Fibroblast of peridontal ligament (primary cell): ENCODE measurements around the gene STIL.
A peak's percentile ranks its signal among the peaks of the same experiment; 100 is the strongest.
"Not testable (repeated sequence)": the region's sequence is repeated elsewhere in the genome, so short reads cannot be mapped to it uniquely, and the experiment has no call there.

ENCODE experiments used
- DNase-seq: peaks from one replicate; pipeline ENCODE4 v3.0.0-alpha.2; 2010; ENCODE audit errors: extremely low read depth

STIL gene

GRCh38 chr1:47313915-47314664, at the start of gene STIL:
Gene STIL (minus strand): TSS chr1:47314147. CDS start chr1:47310319, 3,828 bp downstream.
- peak; percentile 100 for DNase-seq

GRCh38 chr1:47362828-47363227, 48.9 kb upstream of the STIL start:
- DNase-seq, result no peak

GRCh38 chr1:47361380-47361779, 47.4 kb upstream of the STIL start:
- no peak for DNase-seq

GRCh38 chr1:47351305-47351704, 37.4 kb upstream of the STIL start:
- DNase-seq, result peak; percentile 55

- DNase-seq, result no peak
Observed at GRCh38 chr1:47348246-47348645, 34.3 kb upstream of the STIL start.

- DNase-seq, result no peak
Observed at GRCh38 chr1:47347735-47348134, 33.8 kb upstream of the STIL start.

- not testable (repeated sequence) for DNase-seq
Observed at GRCh38 chr1:47346979-47347378, 33.0 kb upstream of the STIL start.

- DNase-seq, result peak; percentile 50
Observed at GRCh38 chr1:47340227-47340626, 26.3 kb upstream of the STIL start.

GRCh38 chr1:47338249-47339077, 24.5 kb upstream of the STIL start:
- DNase-seq, result no peak

GRCh38 chr1:47337350-47337749, 23.4 kb upstream of the STIL start:
- no peak for DNase-seq

- no peak for DNase-seq
Observed at GRCh38 chr1:47334765-47335435, 21.0 kb upstream of the STIL start.

GRCh38 chr1:47333922-47334764, 20.2 kb upstream of the STIL start:
- peak; percentile 65 for DNase-seq

- peak; percentile 80 for DNase-seq
Observed at GRCh38 chr1:47333578-47333921, 19.6 kb upstream of the STIL start, which contains the start of gene CMPK1. Gene CMPK1 (plus strand): TSS chr1:47333790. CDS start chr1:47333946, 156 bp downstream.

GRCh38 chr1:47332779-47333577, 19.0 kb upstream of the STIL start:
- no peak for DNase-seq

- DNase-seq, result no peak
Observed at GRCh38 chr1:47331875-47332274, 17.9 kb upstream of the STIL start.

GRCh38 chr1:47330212-47330611, 16.3 kb upstream of the STIL start:
- no peak for DNase-seq

- no peak for DNase-seq
Observed at GRCh38 chr1:47328992-47329391, 15.0 kb upstream of the STIL start.

- no peak for DNase-seq
Observed at GRCh38 chr1:47326271-47326670, 12.3 kb upstream of the STIL start.

GRCh38 chr1:47325528-47325927, 11.6 kb upstream of the STIL start:
- DNase-seq, result no peak

- DNase-seq, result no peak
Observed at GRCh38 chr1:47324682-47325081, 10.7 kb upstream of the STIL start.

GRCh38 chr1:47323599-47324031, 9.7 kb upstream of the STIL start:
- DNase-seq, result no peak
